Measurements from ENCODE around the gene IRF7.

DNA sequence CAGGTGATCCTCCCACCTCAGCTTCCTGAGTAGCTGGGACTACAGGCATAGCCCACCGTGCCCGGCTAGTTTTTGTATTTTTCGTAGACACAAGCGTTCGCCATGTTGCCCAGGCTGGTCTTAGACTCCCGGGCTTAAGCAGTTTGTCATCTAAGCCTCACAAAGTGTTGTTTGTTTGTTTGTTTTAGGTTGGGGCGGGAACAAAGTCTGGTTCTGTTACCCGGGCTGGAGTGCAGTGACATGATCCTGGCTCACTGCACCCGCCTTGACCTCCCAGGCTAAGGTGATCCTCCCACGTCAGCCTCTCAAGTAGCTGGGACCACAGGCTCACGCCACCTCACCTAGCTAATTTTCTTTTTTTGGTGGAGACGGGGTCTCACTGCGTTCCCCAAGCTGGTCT is 12.6 kb downstream of the IRF7 start:
- TF ChIP-seq, protein P1, sequence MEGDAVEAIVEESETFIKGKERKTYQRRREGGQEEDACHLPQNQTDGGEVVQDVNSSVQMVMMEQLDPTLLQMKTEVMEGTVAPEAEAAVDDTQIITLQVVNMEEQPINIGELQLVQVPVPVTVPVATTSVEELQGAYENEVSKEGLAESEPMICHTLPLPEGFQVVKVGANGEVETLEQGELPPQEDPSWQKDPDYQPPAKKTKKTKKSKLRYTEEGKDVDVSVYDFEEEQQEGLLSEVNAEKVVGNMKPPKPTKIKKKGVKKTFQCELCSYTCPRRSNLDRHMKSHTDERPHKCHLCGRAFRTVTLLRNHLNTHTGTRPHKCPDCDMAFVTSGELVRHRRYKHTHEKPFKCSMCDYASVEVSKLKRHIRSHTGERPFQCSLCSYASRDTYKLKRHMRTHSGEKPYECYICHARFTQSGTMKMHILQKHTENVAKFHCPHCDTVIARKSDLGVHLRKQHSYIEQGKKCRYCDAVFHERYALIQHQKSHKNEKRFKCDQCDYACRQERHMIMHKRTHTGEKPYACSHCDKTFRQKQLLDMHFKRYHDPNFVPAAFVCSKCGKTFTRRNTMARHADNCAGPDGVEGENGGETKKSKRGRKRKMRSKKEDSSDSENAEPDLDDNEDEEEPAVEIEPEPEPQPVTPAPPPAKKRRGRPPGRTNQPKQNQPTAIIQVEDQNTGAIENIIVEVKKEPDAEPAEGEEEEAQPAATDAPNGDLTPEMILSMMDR (IDR thresholded peaks at IDR 0.05) = no peak
- no peak for TF ChIP-seq POLR2A (IDR thresholded peaks at IDR 0.05)

Measured in lower leg skin (tissue), 3 donors.